Hepatocyte (in vitro differentiated cells): Measurements from ENCODE around the gene RSPRY1. TPM values are rescaled to one million over a fixed set of nuclear protein-coding genes. Genes with fewer than 3 reads are reported as not detected.

Source experiments
- DNase-seq: peaks from one replicate; pipeline ENCODE4 v3.0.0-alpha.2; 2016; ENCODE audit warnings: low spot score
- H2AFZ ChIP-seq: fragments of 200-600 bp; sonication (generic); 2 replicates; pipeline ENCODE4 v1.6.0; 2016; ENCODE audit warnings: antibody characterized with exemption, mild to moderate bottlenecking
- H3K27ac ChIP-seq: fragments of 200-600 bp; sonication (generic); 2 replicates; pipeline ENCODE4 v1.5.1; 2016; ENCODE audit warnings: mild to moderate bottlenecking
- H3K27me3 ChIP-seq: fragments of 200-600 bp; sonication (generic); 2 replicates; pipeline ENCODE4 v1.6.1; 2016
- H3K36me3 ChIP-seq: fragments of 200-600 bp; sonication (generic); replicated peaks from 2 replicates; pipeline ENCODE4 v1.5.1; 2016; ENCODE audit warnings: low read depth; ENCODE audit not compliant: insufficient read depth
- H3K4me1 ChIP-seq: fragments of 200-600 bp; sonication (generic); 2 replicates; pipeline ENCODE4 v1.5.1; 2016; ENCODE audit warnings: mild to moderate bottlenecking, moderate library complexity; ENCODE audit not compliant: insufficient read depth
- H3K4me2 ChIP-seq: fragments of 200-600 bp; sonication (generic); 2 replicates; pipeline ENCODE4 v1.6.0; 2016
- H3K4me3 ChIP-seq: fragments of 200-600 bp; sonication (generic); 2 replicates; pipeline ENCODE4 v1.5.1; 2016; ENCODE audit warnings: mild to moderate bottlenecking
- H3K79me2 ChIP-seq: fragments of 200-600 bp; sonication (generic); 2 replicates; pipeline ENCODE4 v1.6.0; 2017; ENCODE audit warnings: mild to moderate bottlenecking
- H3K9me2 ChIP-seq: fragments of 200-600 bp; sonication (generic); replicated peaks from 2 replicates; pipeline ENCODE4 v1.6.0; 2017; ENCODE audit warnings: mild to moderate bottlenecking; ENCODE audit not compliant: insufficient read depth
- H3K9me3 ChIP-seq: fragments of 200-600 bp; sonication (generic); 2 replicates; pipeline ENCODE4 v1.5.1; 2016; ENCODE audit warnings: low read depth, mild to moderate bottlenecking
- H4K20me1 ChIP-seq: fragments of 200-600 bp; sonication (generic); 2 replicates; pipeline ENCODE4 v1.6.0; 2016; ENCODE audit warnings: mild to moderate bottlenecking; ENCODE audit not compliant: insufficient read depth, poor library complexity, severe bottlenecking
- EZH2 ChIP-seq: fragments of 200-600 bp; sonication (generic); IDR thresholded peaks from 2 replicates; pipeline ENCODE4 v1.6.1; 2016; ENCODE audit warnings: antibody characterized with exemption, mild to moderate bottlenecking, borderline replicate concordance
- EZH2phosphoT487 ChIP-seq: fragments of 200-600 bp; sonication (generic); IDR thresholded peaks from one replicate; pipeline ENCODE4 v1.6.1; 2018; ENCODE audit warnings: antibody characterized with exemption, mild to moderate bottlenecking, low read depth, moderate library complexity; ENCODE audit not compliant: unreplicated experiment, severe bottlenecking
- WGBS: methylation state at CpG from one replicate; pipeline ENCODE4 v1.1.6; 2016; ENCODE audit warnings: low lambda C conversion rate; ENCODE audit errors: missing lambda C conversion rate; 5-methylcytosine and 5-hydroxymethylcytosine counted together
- polyA plus RNA-seq: library from polyadenylated mRNA; unstranded; fragments of >200 nt; fragmentation: Nextera tagmentation; extraction: Ambion mirVana; gene quantifications from 2 replicates; pipeline ENCODE4 v1.2.1, GENCODE V29; 2016
- total RNA-seq: library from RNA; depleted of rRNA; stranded (reverse); fragments of >200 nt; gene quantifications from 2 replicates; pipeline ENCODE4 v1.2.3, GENCODE V29; 2014
- TF ChIP-seq, protein P1 (sequence below): fragments of 200-600 bp; sonication (generic); IDR thresholded peaks from 2 replicates; pipeline ENCODE4 v1.5.1; 2016; ENCODE audit warnings: antibody characterized with exemption, mild to moderate bottlenecking; ENCODE audit not compliant: poor library complexity

The RSPRY1 gene
- total and polyA plus RNA-seq, 2 experiments from 2014 or later, result 42.3 to 57.5 TPM

GRCh38 chr16:57245472-57246113, 59.5 kb downstream of the RSPRY1 start:
- Histone ChIP-seq H4K20me1 (no peaks in the 10 kb centered on the region), H3K27ac (peak overlapping the region; percentile 96), H3K4me1 (peaks cover 6% of the 10 kb centered on the region), H3K27me3 (no peaks in the 10 kb centered on the region), H3K4me2 (peak overlapping the region; percentile 89), H2AFZ (peak overlapping the region; percentile 76), H3K4me3 (peak overlapping the region; percentile 88), H3K9me3 (no peaks in the 10 kb centered on the region), H3K9me2 (no peaks in the 10 kb centered on the region), H3K36me3 (no peaks in the 10 kb centered on the region), H3K79me2 (peaks cover 27% of the 10 kb centered on the region)
- DNase-seq, result peak; percentile 69
- TF ChIP-seq EZH2phosphoT487, result no peak
- no peak for TF ChIP-seq EZH2
- TF ChIP-seq, protein P1, sequence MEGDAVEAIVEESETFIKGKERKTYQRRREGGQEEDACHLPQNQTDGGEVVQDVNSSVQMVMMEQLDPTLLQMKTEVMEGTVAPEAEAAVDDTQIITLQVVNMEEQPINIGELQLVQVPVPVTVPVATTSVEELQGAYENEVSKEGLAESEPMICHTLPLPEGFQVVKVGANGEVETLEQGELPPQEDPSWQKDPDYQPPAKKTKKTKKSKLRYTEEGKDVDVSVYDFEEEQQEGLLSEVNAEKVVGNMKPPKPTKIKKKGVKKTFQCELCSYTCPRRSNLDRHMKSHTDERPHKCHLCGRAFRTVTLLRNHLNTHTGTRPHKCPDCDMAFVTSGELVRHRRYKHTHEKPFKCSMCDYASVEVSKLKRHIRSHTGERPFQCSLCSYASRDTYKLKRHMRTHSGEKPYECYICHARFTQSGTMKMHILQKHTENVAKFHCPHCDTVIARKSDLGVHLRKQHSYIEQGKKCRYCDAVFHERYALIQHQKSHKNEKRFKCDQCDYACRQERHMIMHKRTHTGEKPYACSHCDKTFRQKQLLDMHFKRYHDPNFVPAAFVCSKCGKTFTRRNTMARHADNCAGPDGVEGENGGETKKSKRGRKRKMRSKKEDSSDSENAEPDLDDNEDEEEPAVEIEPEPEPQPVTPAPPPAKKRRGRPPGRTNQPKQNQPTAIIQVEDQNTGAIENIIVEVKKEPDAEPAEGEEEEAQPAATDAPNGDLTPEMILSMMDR, result no peak
- WGBS, result 9% methylated on average over 20 of the region's 28 CpGs

DNA sequence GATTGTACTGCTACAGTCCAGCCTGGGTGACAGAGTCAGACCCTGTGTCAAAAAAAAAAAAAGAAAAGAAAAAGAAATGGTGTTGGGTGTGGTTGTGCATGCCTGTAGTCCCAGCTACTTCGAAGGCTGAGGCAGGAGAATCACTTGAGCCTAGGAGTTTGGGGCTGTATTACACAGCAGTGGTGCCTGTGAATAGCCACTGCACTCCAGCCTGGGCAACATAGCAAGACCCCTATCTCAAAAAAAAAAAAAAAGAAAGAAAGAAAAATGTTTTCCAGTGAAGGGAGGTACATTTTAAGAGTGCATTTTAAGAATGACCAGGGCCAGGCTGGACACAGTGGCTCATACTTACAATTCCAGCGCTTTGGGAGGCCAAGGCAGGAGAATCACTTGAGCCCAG, 65.2 kb downstream of the RSPRY1 start:
- WGBS, result 100% methylated on average over 2 of the region's 2 CpGs
- H2AFZ ChIP-seq, result no peak overlapping the region
- H3K4me2 ChIP-seq, result no peak overlapping the region
- H3K27me3 ChIP-seq, result no peaks in the 10 kb centered on the region
- no peak overlapping the region for H3K4me3 ChIP-seq
- DNase-seq, result no peak
- H3K9me2 ChIP-seq, result no peaks in the 10 kb centered on the region
- no peaks in the 10 kb centered on the region for H3K36me3 ChIP-seq
- H3K4me1 ChIP-seq, result no peaks in the 10 kb centered on the region
- peak overlapping the region; percentile 79 for H3K27ac ChIP-seq
- H3K79me2 ChIP-seq, result peaks cover 20% of the 10 kb centered on the region
- no peaks in the 10 kb centered on the region for H4K20me1 ChIP-seq
- H3K9me3 ChIP-seq, result no peaks in the 10 kb centered on the region
- TF ChIP-seq, protein P1, result no peak
- TF ChIP-seq EZH2phosphoT487, result no peak
- no peak for TF ChIP-seq EZH2

DNA sequence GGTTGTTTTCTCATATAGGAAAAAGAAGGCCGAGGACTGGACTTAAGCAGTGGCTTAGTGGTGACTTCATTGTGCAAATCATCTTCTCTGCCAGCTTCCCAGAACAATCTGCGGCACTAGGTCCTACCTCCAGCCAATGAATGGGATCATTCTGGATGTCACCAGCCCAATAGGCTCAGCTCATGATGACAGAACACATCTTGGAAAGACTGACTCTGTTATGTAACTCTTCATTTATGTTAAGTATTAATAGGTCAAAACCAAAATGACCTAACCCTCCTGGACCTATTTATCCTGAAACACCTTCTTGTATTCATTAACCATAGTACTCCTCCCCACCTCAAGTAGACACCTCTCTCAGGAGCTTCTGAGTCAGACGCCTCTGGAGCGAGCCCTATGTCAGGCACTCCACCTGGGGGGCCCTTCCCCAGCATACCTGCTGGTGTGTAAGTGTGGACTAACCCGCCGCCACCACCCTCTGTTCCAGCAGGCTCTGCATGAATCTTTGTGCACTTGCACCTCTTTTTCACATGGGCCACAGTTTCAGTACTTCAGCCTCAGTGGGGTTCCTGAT, 66.1 kb downstream of the RSPRY1 start:
- Histone ChIP-seq H4K20me1 (no peaks in the 10 kb centered on the region), H3K4me3 (no peak overlapping the region), H3K27ac (peak overlapping the region; percentile 79), H3K4me2 (no peak overlapping the region), H3K4me1 (no peaks in the 10 kb centered on the region), H2AFZ (no peak overlapping the region), H3K79me2 (peaks cover 11% of the 10 kb centered on the region), H3K9me3 (no peaks in the 10 kb centered on the region), H3K9me2 (no peaks in the 10 kb centered on the region), H3K36me3 (no peaks in the 10 kb centered on the region), H3K27me3 (no peaks in the 10 kb centered on the region)
- peak; percentile 61 for DNase-seq
- TF ChIP-seq, protein P1, result no peak
- TF ChIP-seq EZH2phosphoT487 (no peak), EZH2 (no peak)
- WGBS, result 82% methylated on average over 6 of the region's 6 CpGs
